Heart left ventricle (tissue), 13 donors: ENCODE results near the gene ZMIZ2.

ENCODE experiments used
- POLR2A ChIP-seq, 2 donors: fragments of 450-650 bp; IDR thresholded peaks; one replicate each; pipeline ENCODE4 v1.6.1; 2017; ENCODE audit warnings: antibody characterized with exemption in 2 of 2, mild to moderate bottlenecking in 2 of 2, moderate library complexity in 2 of 2
- TF ChIP-seq, protein P1 (sequence below), 12 donors: fragments of 200-600 bp; sonication (generic) in 4 of 12; IDR thresholded peaks; one replicate each; pipeline versions ENCODE4 v1.5.0 to v1.8.0; 2018 to 2022; ENCODE audit warnings: antibody characterized with exemption in 12 of 12, mild to moderate bottlenecking in 5 of 12
- donor health status: ischemic (EF 13 %, LVEDD 7.1; RV severe dilation, severe dysfunction).
- donor health status: DM: no; HTN: yes; CAD: no.
- donor health status: DM: no; HTN: no; CAD: no.
- donor health status: ischemic (EF 25% LVEDD 6.9; RV normal size, moderate dysfunction).
- donor health status: ischemic (EF 25% LVEDD 5.7; RV mildly dilated, moderate dysfunction).
- donor health status: ischemic (EF 35%, LVEDD 5.7; RV mildly dilated, moderate dysfunction).
- donor health status: nonischemic (EF 11% LVEDD 7.7; RV severe dilation, severe dysfunction).
- donor health status: DM: yes; HTN: yes; CAD: no.
- donor health status: PGD.
- donor health status: ischemic (EF 29% LVEDD 5.4; RV normal size, mild dysfunction).
- donor health status: nonischemic (EF 23%, LVEDD 6.1; RV moderate dilation, normal function).

DNA sequence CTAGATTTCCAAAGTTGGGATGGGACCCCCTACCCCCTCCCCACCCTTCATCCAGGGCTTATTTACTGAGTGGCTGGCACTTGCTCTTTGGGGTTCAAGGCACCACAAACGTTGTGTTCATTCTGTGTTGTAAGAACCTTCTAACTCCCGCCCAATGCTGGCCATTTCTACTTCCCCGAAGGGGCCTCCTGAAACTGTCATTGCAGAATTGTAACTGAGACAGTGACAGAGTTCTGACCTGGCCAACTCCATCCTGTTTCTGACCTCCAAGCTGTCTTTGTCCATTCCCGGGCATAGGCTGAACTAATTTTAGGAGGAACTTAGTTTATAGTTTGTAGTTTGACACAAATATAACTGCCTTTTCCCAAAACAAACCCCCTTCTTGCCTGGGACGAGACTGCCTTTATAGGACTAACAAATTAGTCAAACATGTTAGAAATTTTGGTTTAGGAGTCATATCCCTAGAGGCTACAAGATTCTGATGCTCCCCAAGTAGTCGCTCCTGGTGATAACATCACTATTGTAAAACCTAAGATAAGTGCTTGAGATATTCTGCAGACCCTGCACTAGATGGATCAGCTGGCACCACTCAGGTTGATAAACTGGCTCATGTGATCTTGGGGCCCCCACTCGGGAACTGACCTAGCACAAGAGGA, 34.8 kb upstream of the ZMIZ2 start:
- TF ChIP-seq, protein P1, sequence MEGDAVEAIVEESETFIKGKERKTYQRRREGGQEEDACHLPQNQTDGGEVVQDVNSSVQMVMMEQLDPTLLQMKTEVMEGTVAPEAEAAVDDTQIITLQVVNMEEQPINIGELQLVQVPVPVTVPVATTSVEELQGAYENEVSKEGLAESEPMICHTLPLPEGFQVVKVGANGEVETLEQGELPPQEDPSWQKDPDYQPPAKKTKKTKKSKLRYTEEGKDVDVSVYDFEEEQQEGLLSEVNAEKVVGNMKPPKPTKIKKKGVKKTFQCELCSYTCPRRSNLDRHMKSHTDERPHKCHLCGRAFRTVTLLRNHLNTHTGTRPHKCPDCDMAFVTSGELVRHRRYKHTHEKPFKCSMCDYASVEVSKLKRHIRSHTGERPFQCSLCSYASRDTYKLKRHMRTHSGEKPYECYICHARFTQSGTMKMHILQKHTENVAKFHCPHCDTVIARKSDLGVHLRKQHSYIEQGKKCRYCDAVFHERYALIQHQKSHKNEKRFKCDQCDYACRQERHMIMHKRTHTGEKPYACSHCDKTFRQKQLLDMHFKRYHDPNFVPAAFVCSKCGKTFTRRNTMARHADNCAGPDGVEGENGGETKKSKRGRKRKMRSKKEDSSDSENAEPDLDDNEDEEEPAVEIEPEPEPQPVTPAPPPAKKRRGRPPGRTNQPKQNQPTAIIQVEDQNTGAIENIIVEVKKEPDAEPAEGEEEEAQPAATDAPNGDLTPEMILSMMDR (IDR thresholded peaks at IDR 0.05): no peak
- TF ChIP-seq POLR2A (IDR thresholded peaks at IDR 0.05): no peak
